GM19395 (cell line): ENCODE data around the gene GPR137B.

Experiments used
- ATAC-seq: cut with Tn5 transposase; IDR thresholded peaks from one replicate; pipeline ENCODE4 v1.9.1; 2021; ENCODE audit warnings: mild to moderate bottlenecking, moderate library complexity; ENCODE audit not compliant: unreplicated experiment

The GPR137B gene

DNA sequence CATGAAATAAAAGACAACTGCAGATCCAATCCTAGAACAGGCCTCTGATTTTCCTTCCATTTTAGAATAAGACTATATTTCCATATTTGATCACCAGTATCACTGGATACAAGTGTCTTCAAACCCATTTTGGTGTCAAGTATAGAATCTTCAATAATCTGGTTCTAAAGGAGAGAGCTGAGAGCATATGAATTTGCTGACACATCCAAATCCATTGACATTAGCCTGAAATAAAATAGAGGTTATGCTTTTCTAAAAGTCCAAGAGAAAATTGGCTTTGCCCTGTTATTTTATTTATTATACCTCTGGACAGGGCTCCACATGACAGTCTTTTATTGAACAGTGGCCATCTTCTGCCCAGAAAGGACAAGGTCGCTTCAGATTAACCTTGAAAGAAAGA is 110.8 kb downstream of the GPR137B start:
- ATAC-seq = no peak

GRCh38 chr1:236253918-236254637 is 111.7 kb downstream of the GPR137B start:
- no peak for ATAC-seq

DNA sequence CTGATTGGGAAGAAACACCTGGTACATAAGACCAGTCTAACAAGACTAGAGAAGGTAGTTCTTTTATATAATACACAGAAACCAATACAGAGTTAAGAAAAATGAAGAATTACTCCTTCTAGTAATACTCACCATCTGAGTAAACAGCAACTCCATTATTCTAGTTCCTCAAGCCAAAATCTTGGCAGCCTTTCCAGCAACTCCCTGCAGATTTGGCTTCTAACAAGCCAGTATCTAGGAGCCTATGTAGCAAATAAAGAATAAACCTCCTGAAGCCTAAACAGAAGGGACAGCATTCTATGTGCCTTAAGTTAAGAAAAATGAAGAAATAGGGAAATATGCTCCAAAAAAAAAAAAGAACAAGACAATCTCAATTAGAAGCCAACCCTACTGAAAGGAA is 114.9 kb downstream of the GPR137B start:
- no peak for ATAC-seq

DNA sequence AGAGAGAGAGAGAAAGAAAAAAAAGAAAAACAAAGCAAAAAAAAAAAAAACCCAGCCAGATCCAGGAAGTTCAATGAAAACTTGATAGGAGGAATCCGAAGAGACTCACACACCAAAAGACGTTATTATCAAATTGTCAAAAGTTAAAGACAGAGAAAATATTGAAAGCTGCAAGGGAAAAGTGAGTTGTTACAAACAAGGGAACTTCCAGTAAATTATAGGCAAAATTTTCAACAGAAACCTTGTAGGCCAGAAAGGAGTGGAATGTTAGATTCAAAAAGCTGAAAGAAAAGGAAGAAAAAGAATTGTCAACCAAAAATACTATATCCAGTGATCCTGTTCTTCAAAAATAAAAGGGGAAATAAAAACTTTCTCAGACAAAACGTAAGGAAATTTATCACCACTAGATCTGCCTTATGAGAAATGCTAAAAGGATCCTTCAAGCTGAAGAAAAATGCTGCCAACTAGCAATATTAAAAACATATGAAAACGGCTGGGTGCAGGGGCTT is 115.8 kb downstream of the GPR137B start:
- no peak for ATAC-seq
